Measurements from ENCODE around the gene TAOK1. TPM values are rescaled to one million over a fixed set of nuclear protein-coding genes. Genes with fewer than 3 reads are reported as not detected.
"Not testable (repeated sequence)": the region's sequence is repeated elsewhere in the genome, so short reads cannot be mapped to it uniquely, and the experiment has no call there.

TAOK1 gene
- total RNA-seq, 2 experiments from 2014 or later, result 41.8 to 58.7 TPM

DNA sequence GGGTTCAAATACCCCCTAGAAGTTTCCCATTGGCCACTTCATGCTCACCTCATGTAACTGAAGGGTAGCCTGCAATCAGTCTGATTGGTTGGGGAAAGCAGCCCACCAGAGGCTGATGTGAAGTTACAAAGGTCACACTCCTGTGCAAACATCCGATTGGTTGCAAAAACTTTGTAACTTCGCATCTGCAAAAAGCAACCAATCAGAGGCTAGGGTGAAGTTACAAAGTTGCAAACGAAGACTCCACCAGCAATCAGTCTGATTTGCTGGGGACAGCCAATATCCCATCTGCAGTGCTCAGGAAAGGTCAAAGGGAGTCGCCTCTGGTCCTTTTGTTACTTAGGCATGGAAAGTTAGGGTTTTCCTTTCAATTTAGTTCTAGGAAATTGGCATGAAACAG lies 40.1 kb downstream of the TAOK1 start:
- H3K36me3 Mint-ChIP-seq, result peaks cover 23% of the 10 kb centered on the region
- no peaks in the 10 kb centered on the region for H3K9me3 Mint-ChIP-seq (ENCODE audit: low read depth)
- no peak overlapping the region for H3K27ac Mint-ChIP-seq
- ATAC-seq, result no peak
- DNase-seq, result no peak
- CTCF ChIA-PET, result no interaction called here
- H3K4me1 Mint-ChIP-seq, result peaks cover 10% of the 10 kb centered on the region
- no peaks in the 10 kb centered on the region for H3K27me3 Mint-ChIP-seq
- no peak overlapping the region for H3K4me3 Mint-ChIP-seq

GRCh38 chr17:29433541-29433940 lies 43.4 kb downstream of the TAOK1 start:
- Mint-ChIP-seq H3K4me3 (no peak overlapping the region), H3K27ac (no peak overlapping the region), H3K9me3 (ENCODE audit: low read depth) (no peaks in the 10 kb centered on the region), H3K27me3 (no peaks in the 10 kb centered on the region), H3K4me1 (peaks cover 10% of the 10 kb centered on the region), H3K36me3 (peaks cover 12% of the 10 kb centered on the region)
- DNase-seq, result no peak
- ATAC-seq, result no peak
- CTCF ChIA-PET, result no interaction called here

DNA sequence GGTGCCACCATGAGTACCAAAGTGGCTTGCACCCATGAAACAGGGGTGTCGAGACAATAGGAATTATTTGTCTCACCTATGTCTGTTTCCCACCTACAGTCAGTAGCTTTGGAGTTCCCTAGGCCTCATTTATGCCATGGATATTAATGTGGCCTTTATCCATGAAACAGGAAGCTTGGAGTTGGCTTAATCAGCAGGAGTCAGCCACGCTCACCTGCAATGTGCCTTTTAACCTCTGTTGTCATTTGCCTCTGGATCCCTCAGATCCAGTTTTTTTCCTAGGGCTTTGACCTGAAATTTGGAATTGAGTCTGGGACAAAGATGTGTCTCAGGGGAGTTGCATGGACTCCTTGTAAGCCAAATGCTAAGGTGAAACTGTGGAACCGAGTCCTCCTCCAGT lies 44.4 kb downstream of the TAOK1 start:
- H3K27ac Mint-ChIP-seq, result no peak overlapping the region
- CTCF ChIA-PET, result no interaction called here
- DNase-seq (no peak), ATAC-seq (no peak)
- no peaks in the 10 kb centered on the region for H3K27me3 Mint-ChIP-seq
- peaks cover 10% of the 10 kb centered on the region for H3K4me1 Mint-ChIP-seq
- H3K36me3 Mint-ChIP-seq, result peaks cover 14% of the 10 kb centered on the region
- no peaks in the 10 kb centered on the region for H3K9me3 Mint-ChIP-seq (ENCODE audit: low read depth)
- H3K4me3 Mint-ChIP-seq, result no peak overlapping the region

- peaks cover 14% of the 10 kb centered on the region for H3K4me1 Mint-ChIP-seq
- no peak for ATAC-seq
- H3K9me3 Mint-ChIP-seq (ENCODE audit: low read depth), result no peaks in the 10 kb centered on the region
- H3K27ac Mint-ChIP-seq, result no peak overlapping the region
- no peaks in the 10 kb centered on the region for H3K27me3 Mint-ChIP-seq
- no peak for DNase-seq
- no peak overlapping the region for H3K4me3 Mint-ChIP-seq
- H3K36me3 Mint-ChIP-seq, result peaks cover 15% of the 10 kb centered on the region
- CTCF ChIA-PET, result no interaction called here
Measured at GRCh38 chr17:29442451-29442850, 52.3 kb downstream of the TAOK1 start.

- peaks cover 15% of the 10 kb centered on the region for H3K36me3 Mint-ChIP-seq
- no peaks in the 10 kb centered on the region for H3K27me3 Mint-ChIP-seq
- ATAC-seq, result no peak
- CTCF ChIA-PET, result no interaction called here
- H3K9me3 Mint-ChIP-seq (ENCODE audit: low read depth), result no peaks in the 10 kb centered on the region
- H3K27ac Mint-ChIP-seq, result no peak overlapping the region
- no peak overlapping the region for H3K4me3 Mint-ChIP-seq
- H3K4me1 Mint-ChIP-seq, result peaks cover 17% of the 10 kb centered on the region
- no peak for DNase-seq
Measured at GRCh38 chr17:29443041-29443739, 53.0 kb downstream of the TAOK1 start.

DNA sequence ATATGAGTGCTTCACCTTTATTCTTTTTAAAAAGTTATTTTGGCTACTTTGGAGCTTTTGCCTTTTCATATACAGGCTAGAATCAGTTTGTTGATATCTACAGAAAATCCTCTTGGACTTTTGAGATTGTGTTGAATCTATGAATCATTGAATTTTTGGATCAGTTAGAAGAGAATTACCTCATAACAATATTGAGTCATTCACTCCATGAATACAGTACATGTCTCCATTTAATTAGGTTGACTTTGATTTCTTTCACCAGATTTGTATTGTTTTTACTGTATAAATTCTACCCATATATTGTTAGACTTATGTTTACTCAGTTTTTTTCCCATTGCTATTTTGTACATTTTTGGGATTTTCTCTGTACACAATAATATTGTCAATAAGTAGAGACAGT lies 54.4 kb downstream of the TAOK1 start:
- ATAC-seq, result no peak
- CTCF ChIA-PET, result no interaction called here
- H3K9me3 Mint-ChIP-seq (ENCODE audit: low read depth), result no peaks in the 10 kb centered on the region
- no peak overlapping the region for H3K27ac Mint-ChIP-seq
- no peaks in the 10 kb centered on the region for H3K27me3 Mint-ChIP-seq
- no peak for DNase-seq
- H3K4me3 Mint-ChIP-seq, result no peak overlapping the region
- H3K4me1 Mint-ChIP-seq, result peaks cover 20% of the 10 kb centered on the region
- H3K36me3 Mint-ChIP-seq, result peaks cover 12% of the 10 kb centered on the region

GRCh38 chr17:29445844-29446243 lies 55.7 kb downstream of the TAOK1 start:
- Mint-ChIP-seq H3K4me1 (peaks cover 20% of the 10 kb centered on the region), H3K9me3 (ENCODE audit: low read depth) (no peaks in the 10 kb centered on the region), H3K4me3 (no peak overlapping the region), H3K27ac (no peak overlapping the region), H3K36me3 (peaks cover 12% of the 10 kb centered on the region), H3K27me3 (no peaks in the 10 kb centered on the region)
- ATAC-seq (no peak), DNase-seq (no peak)
- CTCF ChIA-PET, result interaction anchor here (0.8 kb wide), 1 partner anchor 9 kb away, joined by 4 read pairs; no protein-coding TSS in a partner anchor

- Mint-ChIP-seq H3K4me3 (no peak overlapping the region), H3K27me3 (no peaks in the 10 kb centered on the region), H3K27ac (no peak overlapping the region), H3K4me1 (peaks cover 18% of the 10 kb centered on the region), H3K36me3 (peaks cover 23% of the 10 kb centered on the region), H3K9me3 (ENCODE audit: low read depth) (no peaks in the 10 kb centered on the region)
- CTCF ChIA-PET, result interaction anchor here (0.9 kb wide), 1 partner anchor 80 kb away, joined by 3 read pairs; no protein-coding TSS in a partner anchor
- ATAC-seq (no peak), DNase-seq (no peak)
Measured at GRCh38 chr17:29449865-29450671, 59.9 kb downstream of the TAOK1 start.

- DNase-seq, result no peak
- peaks cover 8% of the 10 kb centered on the region for H3K4me1 Mint-ChIP-seq
- H3K36me3 Mint-ChIP-seq, result peaks cover 32% of the 10 kb centered on the region
- no peak overlapping the region for H3K27ac Mint-ChIP-seq
- H3K9me3 Mint-ChIP-seq (ENCODE audit: low read depth), result no peaks in the 10 kb centered on the region
- no peak for ATAC-seq
- no peak overlapping the region for H3K4me3 Mint-ChIP-seq
- CTCF ChIA-PET, result no interaction called here
- no peaks in the 10 kb centered on the region for H3K27me3 Mint-ChIP-seq
Measured at GRCh38 chr17:29451121-29451742, 61.1 kb downstream of the TAOK1 start.

DNA sequence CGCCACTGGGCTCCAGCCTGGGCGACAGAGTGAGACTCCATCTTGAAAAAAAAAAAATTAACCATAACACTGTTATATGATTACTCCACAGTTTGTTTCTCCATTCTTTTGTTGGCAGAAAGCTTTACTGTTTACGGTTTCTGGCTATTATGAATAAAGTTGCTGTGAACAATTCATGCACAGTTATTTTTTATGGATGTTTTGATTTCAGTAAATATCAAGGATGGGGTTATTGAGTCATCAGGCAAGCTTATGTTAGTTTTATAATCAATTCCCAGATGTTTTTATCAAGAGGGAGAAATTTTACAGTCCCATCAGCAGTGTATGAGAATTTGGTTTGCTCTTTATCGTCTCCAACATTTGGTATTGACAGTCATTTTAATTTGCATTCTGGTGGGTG lies 67.9 kb downstream of the TAOK1 start:
- H3K4me3 Mint-ChIP-seq, result no peak overlapping the region
- no peak overlapping the region for H3K27ac Mint-ChIP-seq
- H3K9me3 Mint-ChIP-seq (ENCODE audit: low read depth), result no peaks in the 10 kb centered on the region
- DNase-seq, result no peak
- H3K27me3 Mint-ChIP-seq, result no peaks in the 10 kb centered on the region
- peaks cover 3% of the 10 kb centered on the region for H3K4me1 Mint-ChIP-seq
- ATAC-seq, result no peak
- CTCF ChIA-PET, result no interaction called here
- peaks cover 26% of the 10 kb centered on the region for H3K36me3 Mint-ChIP-seq

DNA sequence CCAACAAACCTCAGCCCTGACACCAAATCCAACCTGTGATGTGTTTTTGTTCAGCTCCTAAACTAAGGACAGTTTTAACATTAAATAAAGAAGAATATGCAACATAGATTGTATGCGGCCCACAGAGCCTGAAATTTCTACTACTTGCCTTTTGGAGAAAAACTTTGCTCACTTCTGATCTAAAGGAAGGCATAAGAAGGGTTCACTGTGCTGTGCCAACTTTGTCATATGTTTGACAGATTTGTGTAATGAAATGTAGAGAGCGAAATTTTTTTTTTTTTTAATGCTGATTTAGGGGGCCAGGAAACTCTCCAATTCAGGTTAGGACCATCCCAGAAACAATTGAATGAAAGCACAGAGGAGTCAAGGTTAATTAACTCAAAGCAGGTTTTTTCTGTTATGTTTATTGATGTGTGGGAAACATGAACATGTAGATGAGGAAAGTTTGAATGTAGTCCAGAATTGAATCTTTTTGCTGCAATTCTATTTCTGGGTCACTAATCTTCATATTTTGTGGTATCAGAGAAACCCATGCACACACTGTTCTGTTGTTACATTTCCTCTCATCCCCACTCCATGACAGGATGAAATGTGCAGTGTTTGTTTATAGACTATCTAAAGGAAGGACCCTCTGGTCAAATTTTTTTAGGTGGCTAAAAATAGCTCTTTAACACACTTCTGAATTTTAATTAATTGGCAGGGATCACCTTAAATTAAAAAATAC lies 71.5 kb downstream of the TAOK1 start:
- Mint-ChIP-seq H3K27me3 (no peaks in the 10 kb centered on the region), H3K4me1 (peaks cover 3% of the 10 kb centered on the region), H3K9me3 (ENCODE audit: low read depth) (no peaks in the 10 kb centered on the region), H3K27ac (no peak overlapping the region), H3K36me3 (peaks cover 18% of the 10 kb centered on the region), H3K4me3 (no peak overlapping the region)
- ATAC-seq (no peak), DNase-seq (no peak)
- CTCF ChIA-PET, result interaction anchor here (0.7 kb wide), 1 partner anchor 58 kb away, joined by 3 read pairs; no protein-coding TSS in a partner anchor

- no peaks in the 10 kb centered on the region for H3K9me3 Mint-ChIP-seq (ENCODE audit: low read depth)
- no peaks in the 10 kb centered on the region for H3K4me1 Mint-ChIP-seq
- peaks cover 32% of the 10 kb centered on the region for H3K36me3 Mint-ChIP-seq
- H3K4me3 Mint-ChIP-seq, result no peak overlapping the region
- no peak for ATAC-seq
- CTCF ChIA-PET, result no interaction called here
- DNase-seq, result no peak
- H3K27ac Mint-ChIP-seq, result no peak overlapping the region
- H3K27me3 Mint-ChIP-seq, result no peaks in the 10 kb centered on the region
Measured at GRCh38 chr17:29469276-29469675, 79.1 kb downstream of the TAOK1 start.

DNA sequence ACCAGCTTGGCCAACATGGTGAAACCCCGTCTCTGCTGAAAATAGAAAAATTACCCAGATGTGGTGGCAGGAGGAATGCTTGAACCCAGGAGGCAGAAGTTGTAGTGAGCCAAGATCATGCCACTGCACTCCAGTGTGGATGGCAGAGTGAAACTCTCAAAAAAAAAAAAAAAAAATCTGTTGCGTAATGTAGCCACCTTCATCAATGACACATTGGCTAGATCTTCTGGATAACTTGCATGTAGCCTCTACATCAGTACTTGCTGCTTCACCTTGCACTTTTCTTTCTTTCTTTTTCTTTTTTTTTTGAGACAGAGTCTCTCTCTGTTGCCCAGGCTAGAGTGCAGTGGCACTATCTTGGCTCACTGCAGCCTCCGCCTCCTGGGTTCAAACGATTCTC lies 83.3 kb downstream of the TAOK1 start:
- peaks cover 29% of the 10 kb centered on the region for H3K36me3 Mint-ChIP-seq
- not testable (repeated sequence) for H3K27ac Mint-ChIP-seq; H3K4me3 Mint-ChIP-seq; H3K27me3 Mint-ChIP-seq; ATAC-seq; DNase-seq; H3K4me1 Mint-ChIP-seq; H3K9me3 Mint-ChIP-seq (ENCODE audit: low read depth)
- CTCF ChIA-PET, result interaction anchor here (0.6 kb wide), 2 partner anchors 54 to 207 kb away, joined by 4 read pairs; no protein-coding TSS in a partner anchor
